ENCODE data around the gene IL4.

IL4 gene

GRCh38 chr5:132657676-132658380, 16.0 kb upstream of the IL4 start, which contains the start of gene IL13:
Gene IL13, plus strand, starts transcription at chr5:132658173. Its CDS starts 14 bp downstream, at chr5:132658187.
- no peak for DNase-seq (ENCODE audit: extremely low read depth in 1 of 2, low read depth in 1 of 2)

GRCh38 chr5:132658381-132659302, 15.1 kb upstream of the IL4 start:
- DNase-seq (ENCODE audit: extremely low read depth in 1 of 2, low read depth in 1 of 2) = no peak

DNA sequence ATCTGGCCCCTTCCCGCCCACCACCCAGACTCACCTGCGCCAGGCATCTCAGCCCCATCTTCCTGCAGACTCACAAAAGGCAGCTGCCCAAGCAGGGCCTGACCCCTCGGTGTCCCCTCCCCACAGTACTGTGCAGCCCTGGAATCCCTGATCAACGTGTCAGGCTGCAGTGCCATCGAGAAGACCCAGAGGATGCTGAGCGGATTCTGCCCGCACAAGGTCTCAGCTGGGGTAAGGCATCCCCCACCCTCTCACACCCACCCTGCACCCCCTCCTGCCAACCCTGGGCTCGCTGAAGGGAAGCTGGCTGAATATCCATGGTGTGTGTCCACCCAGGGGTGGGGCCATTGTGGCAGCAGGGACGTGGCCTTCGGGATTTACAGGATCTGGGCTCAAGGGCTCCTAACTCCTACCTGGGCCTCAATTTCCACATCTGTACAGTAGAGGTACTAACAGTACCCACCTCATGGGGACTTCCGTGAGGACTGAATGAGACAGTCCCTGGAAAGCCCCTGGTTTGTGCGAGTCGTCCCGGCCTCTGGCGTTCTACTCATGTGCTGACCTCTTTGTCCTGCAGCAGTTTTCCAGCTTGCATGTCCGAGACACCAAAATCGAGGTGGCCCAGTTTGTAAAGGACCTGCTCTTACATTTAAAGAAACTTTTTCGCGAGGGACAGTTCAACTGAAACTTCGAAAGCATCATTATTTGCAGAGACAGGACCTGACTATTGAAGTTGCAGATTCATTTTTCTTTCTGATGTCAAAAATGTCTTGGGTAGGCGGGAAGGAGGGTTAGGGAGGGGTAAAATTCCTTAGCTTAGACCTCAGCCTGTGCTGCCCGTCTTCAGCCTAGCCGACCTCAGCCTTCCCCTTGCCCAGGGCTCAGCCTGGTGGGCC, 13.9 kb upstream of the IL4 start:
- DNase-seq (ENCODE audit: extremely low read depth in 1 of 2, low read depth in 1 of 2) = no peak

- DNase-seq (ENCODE audit: extremely low read depth in 1 of 2, low read depth in 1 of 2) = no peak
Observed at GRCh38 chr5:132661231-132662003, 12.4 kb upstream of the IL4 start.

- no peak for DNase-seq (ENCODE audit: extremely low read depth in 1 of 2, low read depth in 1 of 2)
Observed at GRCh38 chr5:132662004-132662401, 11.8 kb upstream of the IL4 start.

DNA sequence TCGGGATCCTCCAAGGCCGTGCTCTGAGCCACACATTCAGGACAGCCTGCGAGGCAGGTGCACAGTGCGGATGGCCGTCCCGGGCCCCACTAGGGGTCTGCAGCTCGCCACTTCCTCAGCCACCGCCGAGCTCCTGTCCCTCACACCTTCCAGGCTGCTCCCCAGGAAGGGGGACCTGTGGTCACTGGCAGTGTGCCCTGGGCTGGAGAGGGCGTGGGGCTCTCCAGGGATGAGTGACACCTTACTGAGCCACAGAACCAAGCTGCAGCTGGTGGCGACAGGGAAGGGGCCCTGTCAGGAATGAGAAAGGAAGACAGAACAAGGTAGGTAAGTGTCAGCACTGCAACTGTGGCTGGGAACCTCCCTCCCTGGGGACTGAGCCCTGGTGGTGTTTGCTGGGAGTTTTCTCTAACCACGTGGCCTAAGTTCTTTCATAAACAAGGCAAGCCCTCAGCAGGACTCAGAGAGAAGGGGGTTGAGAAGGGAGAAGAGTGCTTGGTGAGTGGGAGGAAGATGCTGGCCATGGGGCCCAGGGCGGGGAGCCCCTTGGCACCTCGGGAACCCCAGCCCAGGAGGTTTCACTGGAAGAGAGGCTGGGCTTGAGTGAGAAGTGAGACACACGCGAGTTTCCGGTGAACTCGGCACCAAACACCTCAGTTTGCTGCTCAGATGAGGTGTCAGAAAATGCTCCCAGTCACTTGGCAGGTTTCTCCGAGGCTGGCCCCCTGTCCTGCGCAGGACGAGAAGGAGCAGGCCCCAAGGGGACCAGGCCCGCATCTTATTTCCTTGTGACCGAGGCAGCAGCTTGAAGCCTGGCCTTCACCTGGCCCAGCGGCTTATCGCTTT, 10.6 kb upstream of the IL4 start:
- DNase-seq (ENCODE audit: extremely low read depth in 1 of 2, low read depth in 1 of 2) = peak in 1 of 2 donors; percentile 53

- DNase-seq (ENCODE audit: extremely low read depth in 1 of 2, low read depth in 1 of 2) = no peak
Observed at GRCh38 chr5:132663771-132664695, 9.8 kb upstream of the IL4 start.

DNA sequence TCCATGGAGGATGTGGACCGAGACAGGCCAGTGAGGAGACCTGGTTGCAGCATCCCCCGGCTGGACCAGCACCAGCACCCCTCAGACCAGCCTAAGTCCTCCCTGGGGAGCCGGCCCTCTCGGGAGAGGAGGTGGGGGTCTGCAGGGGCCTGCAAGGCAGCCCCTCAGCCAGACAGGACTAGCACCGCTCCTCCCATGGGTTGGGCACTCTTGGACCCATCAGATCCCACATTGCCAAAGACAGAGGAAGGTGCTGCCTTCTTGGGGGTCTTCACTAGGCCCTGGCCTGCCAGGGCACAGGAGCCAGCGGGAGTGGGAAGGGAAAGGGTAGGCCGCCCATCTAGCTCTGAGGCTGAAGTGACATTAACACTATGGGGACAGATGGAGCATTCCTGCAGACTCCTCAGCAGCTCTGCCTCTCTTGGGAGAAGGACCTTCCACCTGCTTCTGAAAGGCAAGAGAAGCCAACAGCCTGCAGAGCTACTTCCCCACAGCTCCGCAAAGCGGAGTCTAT, 9.0 kb upstream of the IL4 start:
- no peak for DNase-seq (ENCODE audit: extremely low read depth in 1 of 2, low read depth in 1 of 2)

- no peak for DNase-seq (ENCODE audit: extremely low read depth in 1 of 2, low read depth in 1 of 2)
Observed at GRCh38 chr5:132665574-132666080, 8.2 kb upstream of the IL4 start.

DNA sequence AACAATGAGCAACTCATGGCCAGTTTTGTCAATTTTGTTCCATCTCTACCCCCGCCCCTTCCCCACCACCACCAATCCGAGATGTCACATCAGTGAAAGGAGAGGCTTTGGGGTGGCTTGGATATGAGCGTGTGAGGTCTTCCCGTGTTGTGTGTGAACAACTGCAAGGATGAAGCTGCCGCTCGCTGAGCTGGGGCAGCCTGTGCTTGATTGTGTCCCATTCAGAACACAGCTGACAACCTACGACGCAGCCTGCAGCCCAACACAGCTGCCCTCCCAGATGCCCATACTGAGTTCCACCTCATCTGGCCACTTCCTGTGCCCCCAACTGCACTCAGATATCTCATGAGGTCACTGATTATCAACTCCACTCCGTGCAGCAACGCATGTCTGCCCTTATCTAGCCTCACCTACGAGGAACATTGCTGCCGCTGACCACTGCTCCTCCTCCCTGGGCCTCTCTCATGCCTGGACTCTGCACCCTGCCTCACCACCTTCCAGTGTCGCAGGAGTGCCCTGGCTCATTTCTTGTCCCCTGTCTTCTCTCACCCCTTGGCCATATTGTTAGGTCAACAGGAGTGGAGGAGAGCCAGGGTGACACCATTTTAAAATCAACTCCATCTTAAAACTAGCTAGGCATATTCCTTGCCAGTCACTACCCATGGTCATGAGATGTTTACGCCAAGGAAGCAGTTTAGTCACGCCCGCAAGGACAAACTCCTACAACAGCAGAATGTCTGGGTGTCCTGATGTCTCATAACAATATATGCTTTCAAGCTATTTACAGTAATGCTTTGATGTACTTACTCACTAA, 7.3 kb upstream of the IL4 start:
- DNase-seq (ENCODE audit: extremely low read depth in 1 of 2, low read depth in 1 of 2) = no peak

- no peak for DNase-seq (ENCODE audit: extremely low read depth in 1 of 2, low read depth in 1 of 2)
Observed at GRCh38 chr5:132667309-132667708, 6.5 kb upstream of the IL4 start.

- no peak for DNase-seq (ENCODE audit: extremely low read depth in 1 of 2, low read depth in 1 of 2)
Observed at GRCh38 chr5:132667761-132668705, 5.8 kb upstream of the IL4 start.

GRCh38 chr5:132668706-132669454, 4.9 kb upstream of the IL4 start:
- no peak for DNase-seq (ENCODE audit: extremely low read depth in 1 of 2, low read depth in 1 of 2)

GRCh38 chr5:132669455-132669820, 4.4 kb upstream of the IL4 start:
- DNase-seq (ENCODE audit: extremely low read depth in 1 of 2, low read depth in 1 of 2) = no peak

Measured in stimulated activated CD8-positive, alpha-beta memory T cell treated with anti-CD3 and anti-CD28 coated beads, Interleukin-7, amount 100 ng/mL, for 48 hours (primary cell).